HG03565 (cell line): ENCODE results near the gene CHST11.

Experiments used
- ATAC-seq: cut with Tn5 transposase; IDR thresholded peaks from one replicate; pipeline ENCODE4 v1.9.1; 2021; ENCODE audit warnings: mild to moderate bottlenecking, moderate library complexity; ENCODE audit not compliant: unreplicated experiment

The CHST11 gene

DNA sequence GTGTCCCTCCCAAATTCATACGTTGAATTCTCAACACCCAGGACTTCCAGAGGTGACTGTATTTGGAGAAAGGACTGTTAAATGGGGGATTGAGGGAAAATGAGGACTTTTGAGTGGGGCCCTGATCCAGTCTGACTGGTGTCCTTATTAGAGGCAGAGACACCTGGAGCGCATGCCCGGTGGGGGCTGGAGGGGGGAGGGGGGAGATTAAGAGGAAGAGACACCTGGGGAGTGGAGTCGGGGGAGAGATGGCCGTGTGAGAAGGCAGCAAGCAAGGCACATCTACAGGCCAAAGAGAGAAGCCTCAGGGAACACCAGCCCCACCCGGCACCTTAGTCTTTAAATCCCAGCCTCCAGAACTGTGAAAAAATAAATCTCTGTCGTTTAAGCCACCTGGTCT, 291.6 kb downstream of the CHST11 start:
- ATAC-seq: no peak

DNA sequence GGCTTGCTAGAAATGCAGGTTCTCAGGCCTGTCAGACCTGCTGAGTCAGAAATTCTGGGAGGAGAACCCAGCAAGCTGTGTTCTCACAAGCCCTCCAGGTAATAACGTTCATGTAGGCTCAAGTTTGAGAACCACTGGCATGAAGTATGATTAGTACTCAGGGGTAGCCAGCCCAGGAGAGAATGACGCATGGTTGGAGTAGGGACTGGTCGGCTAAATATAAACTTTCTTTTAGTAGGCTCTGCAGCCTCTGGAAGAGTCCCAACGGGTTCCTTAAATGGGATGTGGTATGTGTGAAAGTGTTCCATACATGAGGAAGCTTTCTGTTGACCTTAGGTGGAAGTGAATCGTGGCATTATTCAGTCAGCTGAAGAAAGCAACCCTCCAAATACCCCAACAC, 292.0 kb downstream of the CHST11 start:
- ATAC-seq: no peak

DNA sequence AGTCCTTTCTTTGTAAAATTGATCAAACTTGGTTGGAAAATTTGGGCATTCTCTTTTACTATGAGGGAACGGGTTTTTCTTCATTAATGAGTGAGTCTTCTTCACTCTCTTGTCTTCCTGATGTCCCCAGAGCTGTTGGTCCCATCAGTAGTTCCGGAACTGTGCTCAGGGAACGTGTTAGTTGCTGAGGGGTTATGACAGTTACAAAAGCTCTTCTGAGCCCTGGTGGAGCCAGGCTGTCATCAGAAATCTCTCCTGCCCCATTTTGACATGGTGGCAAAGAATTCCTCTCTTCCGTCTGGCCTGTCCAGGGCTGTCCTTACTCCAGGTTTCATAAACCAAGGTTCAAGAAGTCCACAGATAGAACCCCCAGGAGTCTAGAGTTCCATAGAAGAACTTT, 292.8 kb downstream of the CHST11 start:
- no peak for ATAC-seq

DNA sequence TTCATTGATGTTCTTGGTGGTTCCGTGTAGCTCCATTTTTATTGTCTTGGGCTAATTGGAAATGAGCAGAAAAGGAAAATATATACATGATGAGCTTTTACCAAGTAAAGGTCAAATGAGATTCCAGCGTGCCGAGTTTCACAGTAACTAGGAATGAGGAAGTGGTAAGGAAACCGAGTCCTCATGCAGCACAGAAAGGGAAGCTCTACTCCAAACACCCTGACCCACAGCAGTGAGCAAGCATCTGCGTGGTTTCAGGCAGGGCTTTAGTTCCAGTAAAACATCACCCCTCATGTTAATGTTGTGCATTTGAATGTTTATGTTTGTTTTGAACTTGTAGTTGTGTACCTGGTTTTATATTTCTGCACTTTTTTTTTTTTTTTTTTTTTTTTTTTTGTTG, 293.3 kb downstream of the CHST11 start:
- no peak for ATAC-seq

DNA sequence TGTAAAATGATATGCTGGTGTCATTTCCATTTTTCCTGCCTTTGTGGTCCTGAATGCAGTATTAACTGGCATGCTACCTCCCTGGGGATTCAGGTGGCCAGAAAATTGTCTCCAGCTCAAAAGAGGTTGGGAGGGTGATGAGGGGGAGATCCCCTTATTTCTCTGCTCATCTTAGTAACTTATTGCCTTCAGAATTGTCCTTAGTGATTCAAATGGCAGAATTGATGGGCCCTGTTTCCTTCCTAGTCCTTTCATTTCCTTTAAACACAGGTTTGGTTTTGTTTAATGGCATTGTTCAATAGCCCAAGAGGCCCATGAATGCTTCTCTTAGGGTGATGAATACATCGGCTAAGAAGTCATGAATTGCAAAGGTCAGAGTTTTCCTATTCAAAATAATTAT, 294.4 kb downstream of the CHST11 start:
- no peak for ATAC-seq

DNA sequence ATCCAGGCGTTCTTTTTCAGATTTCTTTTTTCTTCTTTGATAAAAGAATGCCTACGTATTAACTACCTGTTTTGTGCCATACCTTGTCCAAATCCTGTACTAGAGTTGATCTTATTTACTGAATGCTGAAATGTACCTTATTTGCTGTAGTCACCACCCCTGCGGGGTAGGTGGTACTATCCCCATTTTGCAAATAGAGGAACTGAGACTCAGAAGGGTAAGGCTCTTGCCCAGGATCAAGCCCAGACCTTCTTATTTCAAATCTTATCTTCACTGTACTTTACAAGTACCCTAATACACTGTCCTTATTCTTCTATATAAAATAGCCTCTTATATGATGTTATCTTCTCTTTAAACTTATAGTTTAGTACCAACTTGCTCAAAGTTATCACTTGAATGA, 294.8 kb downstream of the CHST11 start:
- ATAC-seq: peak; percentile 67

DNA sequence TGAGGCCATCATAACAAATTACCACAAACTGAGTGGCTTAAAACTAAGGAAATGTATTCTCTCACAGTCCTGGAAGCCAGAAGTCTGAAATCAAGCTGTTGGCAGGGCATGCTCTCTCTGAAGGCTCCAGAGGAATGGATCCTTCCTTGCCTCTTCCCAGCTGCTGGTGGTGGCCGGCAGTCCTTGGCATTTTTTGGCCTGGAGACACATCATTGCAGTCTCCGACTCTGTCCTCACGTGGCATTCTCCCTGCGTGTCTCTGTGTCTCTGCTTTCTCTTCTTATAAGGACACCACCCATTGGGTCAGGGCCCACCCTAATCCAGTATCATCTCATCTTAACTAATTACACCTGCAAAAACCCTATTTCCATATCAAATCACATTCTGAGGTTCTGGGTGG, 295.3 kb downstream of the CHST11 start:
- no peak for ATAC-seq

DNA sequence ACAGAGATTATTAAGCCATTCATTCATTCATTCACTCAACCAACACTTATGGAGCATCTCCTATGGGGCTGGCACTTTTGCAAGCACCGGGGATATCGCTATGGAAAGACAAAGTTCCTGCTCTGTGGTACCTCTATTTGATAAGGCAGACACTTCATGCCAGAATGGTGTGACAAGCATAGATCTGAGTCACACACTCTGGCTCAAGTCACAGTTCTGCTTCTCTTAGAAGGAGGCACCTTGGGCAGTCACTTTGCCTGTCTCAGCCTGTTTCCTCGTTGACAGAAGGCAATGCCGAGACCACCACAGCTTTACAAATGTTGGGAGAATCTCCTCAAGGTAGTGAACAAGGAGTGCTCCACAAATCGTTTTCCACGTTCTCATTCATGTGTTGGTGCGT, 296.1 kb downstream of the CHST11 start:
- no peak for ATAC-seq

DNA sequence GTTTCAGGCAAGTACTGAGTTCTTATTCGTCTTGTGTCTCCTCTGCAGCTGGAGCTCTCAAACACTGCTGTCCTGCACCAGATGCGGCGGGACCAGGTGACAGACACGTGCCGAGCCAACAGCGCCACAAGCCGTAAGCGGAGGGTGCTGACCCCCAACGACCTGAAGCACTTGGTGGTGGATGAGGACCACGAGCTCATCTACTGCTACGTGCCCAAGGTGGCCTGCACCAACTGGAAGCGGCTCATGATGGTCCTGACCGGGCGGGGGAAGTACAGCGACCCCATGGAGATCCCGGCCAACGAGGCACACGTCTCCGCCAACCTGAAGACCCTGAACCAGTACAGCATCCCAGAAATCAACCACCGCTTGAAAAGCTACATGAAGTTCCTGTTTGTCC, 300.2 kb downstream of the CHST11 start:
- ATAC-seq: no peak

DNA sequence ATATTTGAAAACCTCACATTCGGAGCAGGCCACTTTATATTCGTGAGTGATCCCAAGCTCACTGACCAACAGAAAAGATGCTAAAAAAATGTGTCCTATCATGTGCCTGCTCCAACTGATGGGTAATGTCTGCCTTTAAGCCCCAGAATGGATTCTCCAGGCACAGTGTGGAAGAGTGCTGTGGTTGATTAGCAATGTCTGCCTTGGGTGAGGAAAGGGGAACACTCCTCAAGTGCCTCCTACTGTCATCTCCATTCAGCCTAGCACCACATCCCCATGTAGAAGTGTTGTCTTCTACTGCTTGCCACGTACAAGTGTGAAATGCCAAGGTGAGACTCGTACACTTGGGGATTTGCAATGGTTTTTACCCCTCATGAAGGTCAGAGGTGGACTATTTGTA, 302.0 kb downstream of the CHST11 start:
- ATAC-seq: no peak

DNA sequence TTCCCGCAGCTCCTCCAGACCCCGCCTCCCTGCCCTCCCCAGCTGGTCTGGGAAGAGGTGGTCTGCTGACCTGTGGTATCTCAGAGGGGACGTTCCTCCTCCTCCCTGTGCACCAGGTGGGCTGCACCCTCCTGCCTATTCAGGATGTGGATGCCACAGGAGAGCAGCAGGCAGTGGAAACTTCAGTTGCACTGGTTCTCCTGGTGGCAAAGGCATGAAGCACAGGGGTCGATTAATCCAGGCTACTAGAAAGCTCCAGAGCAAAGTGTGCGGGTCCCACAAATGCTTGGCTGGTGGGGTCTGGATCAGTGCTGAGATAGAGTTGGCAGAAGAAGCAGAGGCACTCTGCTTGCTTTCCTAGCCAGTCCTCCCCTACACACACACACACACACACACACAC, 304.3 kb downstream of the CHST11 start:
- ATAC-seq: no peak

DNA sequence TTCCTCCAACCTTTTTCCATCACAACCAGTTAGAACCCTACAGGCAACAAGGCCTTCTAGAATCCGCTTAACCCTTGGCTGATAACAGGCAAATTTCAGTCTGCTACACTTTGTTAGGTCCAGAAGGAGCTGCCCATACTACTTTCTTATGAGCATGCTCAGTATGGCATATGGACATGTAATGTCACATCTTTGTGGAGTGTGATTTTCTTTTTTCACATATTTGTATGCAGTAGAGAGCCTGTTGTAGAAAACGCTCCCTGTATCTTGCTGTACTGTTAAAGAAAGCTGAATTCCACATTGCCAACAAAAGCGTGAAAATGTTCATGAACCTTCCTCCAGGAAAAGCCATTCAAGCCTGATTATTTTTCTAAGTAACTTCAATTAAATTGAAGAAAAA, 304.9 kb downstream of the CHST11 start:
- no peak for ATAC-seq

DNA sequence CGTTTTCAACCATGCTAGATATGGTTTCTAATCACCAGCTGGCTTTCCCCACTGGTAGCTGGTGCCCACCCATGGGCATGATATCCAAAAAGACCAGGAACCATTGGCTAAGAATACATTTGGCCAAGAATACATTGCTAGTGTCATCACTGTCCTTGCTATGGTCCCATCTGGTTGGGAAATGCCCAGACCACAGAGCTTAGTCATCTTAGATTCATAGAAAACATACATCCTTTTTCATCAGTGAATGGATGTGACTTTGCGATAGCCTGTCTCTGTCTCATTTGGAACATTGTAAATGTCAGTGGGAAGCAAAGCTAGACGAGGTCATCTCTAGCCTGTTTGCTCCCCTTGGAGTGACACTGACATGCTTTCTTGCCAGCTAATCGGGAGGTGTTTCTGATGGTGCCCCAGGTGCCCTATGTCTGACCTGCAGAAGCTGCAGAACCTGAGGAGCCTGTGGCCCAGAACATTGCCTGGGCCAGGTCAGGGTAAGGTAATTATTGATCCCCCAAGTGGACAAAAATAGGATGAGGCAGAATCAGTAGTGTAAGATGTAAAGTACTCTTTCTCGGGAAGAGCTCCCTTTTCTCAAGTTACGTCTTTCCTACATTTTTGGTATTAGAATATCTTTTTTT, 306.5 kb downstream of the CHST11 start:
- no peak for ATAC-seq

DNA sequence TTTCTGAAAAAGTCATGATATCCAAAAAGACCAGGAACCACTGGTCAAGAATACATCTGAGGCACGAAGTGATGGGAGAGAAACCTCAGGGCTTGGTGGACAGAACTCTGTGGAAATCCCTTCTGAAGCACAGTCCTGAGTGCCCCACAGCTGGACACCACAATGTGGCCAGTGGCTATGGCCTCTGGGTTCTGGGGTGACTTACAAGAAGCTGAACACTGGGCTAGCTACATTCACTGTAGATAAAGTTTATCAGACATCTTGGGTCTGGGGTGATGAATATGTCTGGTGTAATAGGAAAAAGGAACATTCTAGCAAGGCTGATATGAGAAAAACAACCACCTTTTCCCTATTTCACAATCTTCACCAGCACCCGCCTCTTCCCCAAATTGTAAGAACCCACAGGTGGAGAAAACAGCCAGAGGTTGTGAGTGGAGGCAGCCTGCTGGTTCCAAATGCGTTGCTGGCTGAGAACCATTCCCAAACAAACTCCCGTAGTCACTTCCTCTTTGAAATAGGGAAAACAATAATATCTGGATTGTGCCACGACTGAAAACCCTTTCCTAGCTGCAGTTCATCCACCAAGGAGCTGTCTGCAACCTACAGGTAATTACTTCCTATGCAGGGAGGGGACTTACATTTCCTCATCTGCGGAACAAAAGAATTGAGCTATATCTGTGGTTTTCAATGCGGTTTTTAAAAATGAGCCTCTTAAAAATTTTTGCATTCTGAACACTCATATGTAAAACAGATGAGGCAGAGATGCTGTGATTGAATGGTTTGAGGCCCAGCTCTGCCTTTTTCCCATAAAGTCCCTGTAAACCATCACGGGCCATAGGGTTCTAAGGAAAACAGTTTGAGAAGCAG, 307.7 kb downstream of the CHST11 start:
- no peak for ATAC-seq

DNA sequence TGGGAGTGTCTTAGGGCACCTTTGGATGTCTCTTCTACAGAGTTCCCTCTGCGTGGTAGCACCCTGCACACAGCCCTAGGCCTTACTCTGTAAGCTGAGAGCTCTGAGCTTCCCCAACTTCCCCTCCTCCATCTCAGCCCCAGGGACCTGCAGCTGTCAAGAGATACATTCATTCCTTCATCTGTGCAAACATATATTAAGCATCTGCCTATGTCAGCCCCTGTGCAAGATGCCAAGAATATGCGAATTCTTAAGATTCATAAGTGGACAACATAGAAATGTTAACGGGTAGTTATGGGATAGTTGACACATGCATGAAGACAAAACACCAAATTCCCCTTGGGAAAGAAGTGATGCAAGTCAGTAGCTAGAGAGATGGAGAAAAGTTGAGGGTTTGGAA, 310.5 kb downstream of the CHST11 start:
- ATAC-seq: no peak

DNA sequence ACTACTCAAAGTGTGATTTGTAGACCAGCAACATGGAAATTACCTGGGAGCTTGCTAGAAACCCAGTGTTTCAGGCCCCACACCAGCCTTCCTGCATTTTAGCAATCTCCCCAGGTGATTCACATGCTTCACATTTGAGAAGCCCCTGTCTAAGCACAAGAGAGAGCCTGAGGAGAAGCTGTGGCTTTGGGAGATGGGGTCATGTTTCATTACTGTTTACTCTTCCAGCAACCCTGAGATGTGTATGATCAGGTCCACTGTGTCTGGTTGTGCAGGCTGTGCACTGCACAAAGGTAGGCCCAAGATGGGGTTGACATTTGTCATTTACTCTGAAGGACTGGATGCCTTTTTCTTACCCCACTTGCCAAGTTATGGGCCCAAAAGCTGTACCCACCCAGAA, 311.3 kb downstream of the CHST11 start:
- no peak for ATAC-seq

DNA sequence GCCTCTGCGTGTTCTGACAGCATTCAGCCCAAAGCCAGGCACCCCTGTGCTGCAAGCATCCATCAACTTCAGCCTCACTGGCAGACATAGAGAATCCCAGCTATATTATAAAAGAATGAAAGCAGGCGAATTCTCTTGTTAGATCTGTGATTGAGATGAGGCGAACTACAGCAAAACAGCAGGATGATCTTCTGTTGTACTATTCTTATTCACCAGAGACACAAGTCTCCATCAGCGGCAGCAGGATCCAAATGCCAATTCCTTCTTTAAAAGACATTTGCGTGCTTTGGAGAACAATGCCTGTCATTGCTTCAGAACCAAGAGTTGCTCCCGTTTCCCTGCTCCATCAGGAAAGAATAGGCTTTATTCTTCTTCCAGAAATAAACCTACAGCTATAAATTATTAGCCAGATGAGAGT, 312.4 kb downstream of the CHST11 start:
- ATAC-seq: no peak

DNA sequence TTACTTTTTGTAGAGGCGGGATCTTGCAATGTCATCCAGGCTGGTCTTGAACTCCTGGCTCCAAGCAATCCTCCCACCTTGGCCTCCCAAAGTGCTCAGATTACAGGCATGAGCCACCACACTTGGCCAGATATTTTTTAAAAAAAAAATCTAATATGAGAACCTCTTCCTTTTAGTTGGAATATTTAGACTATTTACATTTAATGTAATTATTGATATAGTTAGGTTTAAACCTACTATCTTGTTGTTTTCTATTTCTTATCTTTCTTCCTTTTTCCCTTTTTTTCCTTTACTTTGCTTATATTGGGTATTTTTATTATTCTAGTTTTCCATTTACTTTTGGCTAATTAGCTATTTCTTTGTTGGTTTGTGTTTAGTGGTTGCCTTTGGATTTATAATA, 315.6 kb downstream of the CHST11 start:
- ATAC-seq: no peak

DNA sequence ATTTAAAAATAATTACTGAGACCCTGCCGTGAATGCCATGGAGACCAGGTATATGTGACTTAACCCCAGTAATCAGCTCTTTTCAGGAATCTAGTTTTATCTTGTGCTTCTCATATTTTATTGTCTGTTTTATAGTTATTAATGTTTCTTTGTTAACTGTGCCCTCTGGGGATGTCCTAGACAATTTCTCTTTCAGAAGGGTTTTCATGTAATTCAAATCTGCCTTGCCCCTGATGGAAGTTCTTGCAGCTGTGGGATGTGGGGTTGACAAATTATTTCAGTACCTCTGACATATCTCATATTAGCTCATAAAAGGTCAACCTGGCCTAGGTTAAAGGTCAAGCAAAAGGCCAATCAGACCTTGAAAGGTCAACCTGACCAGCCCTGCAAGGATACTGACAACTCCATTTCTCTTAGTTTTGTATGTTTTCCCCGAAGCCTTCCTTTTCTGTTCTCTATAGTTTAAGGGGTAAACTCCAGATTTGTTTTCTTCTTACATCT, 319.0 kb downstream of the CHST11 start:
- ATAC-seq: no peak

DNA sequence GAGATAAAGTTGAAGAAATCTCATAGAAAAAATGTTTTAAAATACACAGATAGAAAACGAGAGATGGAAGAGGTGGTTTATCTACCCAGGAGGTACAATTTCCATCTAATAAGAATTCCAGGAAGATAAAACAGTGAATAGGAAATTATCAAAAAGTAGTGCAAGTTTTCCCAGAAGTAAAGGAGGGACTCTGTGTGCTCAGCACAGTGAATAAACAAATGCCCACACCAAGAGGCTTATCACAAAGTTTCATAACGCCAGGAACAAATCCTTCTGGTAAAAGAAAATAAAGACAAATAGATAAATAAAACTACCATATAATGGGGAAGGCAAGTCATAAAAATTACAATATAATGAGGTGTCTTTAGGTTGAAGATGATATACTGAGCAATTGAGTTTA, 322.4 kb downstream of the CHST11 start:
- ATAC-seq: no peak

DNA sequence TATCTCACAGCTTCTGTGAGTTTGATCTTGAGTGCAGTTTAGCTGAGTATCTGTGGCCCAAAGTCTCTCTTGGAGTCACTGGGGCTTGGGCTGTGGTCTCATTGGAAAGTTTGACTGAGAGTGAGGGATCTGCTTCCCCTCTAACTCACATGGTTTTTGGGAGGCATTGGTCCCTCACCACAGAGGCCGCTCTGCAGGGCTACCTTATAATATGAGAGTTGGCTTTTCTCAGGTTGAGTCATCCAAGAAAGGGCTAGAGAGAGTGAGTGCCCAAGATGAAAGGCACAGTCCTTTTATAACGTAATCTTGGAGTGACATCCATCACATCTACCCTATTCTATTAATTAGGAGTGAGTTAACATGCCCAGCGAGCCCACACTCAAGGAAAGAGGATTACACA, 325.5 kb downstream of the CHST11 start:
- no peak for ATAC-seq

DNA sequence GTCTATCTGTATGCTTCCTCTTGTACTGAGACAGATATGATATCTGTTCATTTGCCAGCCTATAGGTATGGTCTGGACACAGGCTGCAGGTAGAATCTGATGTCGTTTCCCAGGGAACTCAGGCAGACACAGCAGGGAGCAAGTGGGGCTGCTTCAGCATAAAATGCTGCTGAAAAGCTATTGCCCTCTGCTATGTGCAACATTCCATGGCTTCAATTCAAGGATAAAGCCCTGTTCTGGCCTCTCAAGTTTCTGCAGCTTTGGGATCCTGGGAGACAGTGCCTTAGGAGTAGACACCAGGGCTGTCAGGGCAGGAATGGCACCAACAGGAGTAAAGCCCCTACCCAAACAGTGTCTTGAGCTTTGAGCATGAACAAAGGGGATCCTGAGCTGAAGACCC, 327.8 kb downstream of the CHST11 start:
- ATAC-seq: no peak
